ENCODE data around the gene A2M. TPM values are rescaled to one million over a fixed set of nuclear protein-coding genes. Genes with fewer than 3 reads are reported as not detected.
A peak's percentile ranks its signal among the peaks of the same experiment; 100 is the strongest.

A2M gene
- total RNA-seq, 4 donors from 2014 or later: 66.2 to 136 (median 96.5) TPM

DNA sequence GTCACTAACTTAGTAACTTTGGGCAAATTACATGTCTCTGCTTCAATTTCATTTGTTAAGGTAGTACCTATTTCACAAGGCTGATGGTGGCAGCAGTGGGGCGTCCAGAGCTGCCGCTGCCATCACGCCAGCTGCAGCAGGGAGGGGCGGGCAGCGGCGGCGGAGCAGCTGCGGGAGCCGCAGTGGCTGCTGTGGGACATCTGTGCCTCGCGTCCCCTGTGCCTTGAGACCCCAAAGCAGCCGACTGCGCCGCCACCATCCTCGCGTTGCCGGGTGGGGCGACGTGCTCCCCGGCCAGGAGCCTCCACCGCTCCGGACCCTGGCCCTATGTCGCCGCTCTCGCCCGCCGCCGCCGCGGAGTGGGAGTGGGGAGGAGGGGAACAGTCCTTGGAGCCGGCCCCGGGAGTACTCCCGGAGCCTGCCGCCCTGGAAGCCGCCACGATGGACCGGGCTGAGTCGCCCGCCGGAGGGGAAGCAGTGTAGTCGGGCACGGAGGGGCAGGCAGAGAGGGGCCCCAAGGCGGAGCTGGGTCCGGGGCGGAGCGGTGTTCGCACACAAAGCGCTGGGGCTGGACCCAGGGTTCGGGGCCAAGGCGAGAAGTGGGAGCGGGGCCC, 51.4 kb downstream of the A2M start:
- peak; percentile 67 for DNase-seq
- H3K27me3 ChIP-seq: no peaks in the 10 kb centered on the region
- peaks cover 5 to 14% (median 6%) of the 10 kb centered on the region in 4 donors for H3K4me1 ChIP-seq
- H3K27ac ChIP-seq: peak overlapping the region; percentile 91 to 94 (median 93)
- H3K9me3 ChIP-seq: no peaks in the 10 kb centered on the region
- H3K36me3 ChIP-seq: no peaks in the 10 kb centered on the region
- no peak for TF ChIP-seq EP300 (IDR thresholded peaks at IDR 0.05; ENCODE audit: low read depth)
- TF ChIP-seq POLR2A (IDR thresholded peaks at IDR 0.05): no peak
- TF ChIP-seq, protein P1, sequence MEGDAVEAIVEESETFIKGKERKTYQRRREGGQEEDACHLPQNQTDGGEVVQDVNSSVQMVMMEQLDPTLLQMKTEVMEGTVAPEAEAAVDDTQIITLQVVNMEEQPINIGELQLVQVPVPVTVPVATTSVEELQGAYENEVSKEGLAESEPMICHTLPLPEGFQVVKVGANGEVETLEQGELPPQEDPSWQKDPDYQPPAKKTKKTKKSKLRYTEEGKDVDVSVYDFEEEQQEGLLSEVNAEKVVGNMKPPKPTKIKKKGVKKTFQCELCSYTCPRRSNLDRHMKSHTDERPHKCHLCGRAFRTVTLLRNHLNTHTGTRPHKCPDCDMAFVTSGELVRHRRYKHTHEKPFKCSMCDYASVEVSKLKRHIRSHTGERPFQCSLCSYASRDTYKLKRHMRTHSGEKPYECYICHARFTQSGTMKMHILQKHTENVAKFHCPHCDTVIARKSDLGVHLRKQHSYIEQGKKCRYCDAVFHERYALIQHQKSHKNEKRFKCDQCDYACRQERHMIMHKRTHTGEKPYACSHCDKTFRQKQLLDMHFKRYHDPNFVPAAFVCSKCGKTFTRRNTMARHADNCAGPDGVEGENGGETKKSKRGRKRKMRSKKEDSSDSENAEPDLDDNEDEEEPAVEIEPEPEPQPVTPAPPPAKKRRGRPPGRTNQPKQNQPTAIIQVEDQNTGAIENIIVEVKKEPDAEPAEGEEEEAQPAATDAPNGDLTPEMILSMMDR (IDR thresholded peaks at IDR 0.05): peak; percentile 8 to 40 (median 22)
- peak in 2 of 3 donors; percentile 28 to 62 for TF ChIP-seq POLR2AphosphoS5 (IDR thresholded peaks at IDR 0.05)
- in situ Hi-C loops (cut with MboI; ENCODE audit: low pct_ligation_motif_present in 1 of 4, low pct_unique_long_range_greater_than_20kb in 1 of 4, low sequenced_read_pairs in 3 of 4): loop anchor here in 1 of 4 donors (25.0 kb wide), 1 partner anchor 377 kb away; the partner anchor contains the start of gene RIMKLB
- peak overlapping the region; percentile 71 to 85 (median 73) for H3K4me3 ChIP-seq
- 10% methylated on average over 33 of the region's 51 CpGs; no CpG with 5 or more reads in 1 of the 2 donors for whole genome bisulfite sequencing, 2 donors (ENCODE audit: low coverage in 1 of 2)
- intact Hi-C loops (cut with DNase I; ENCODE audit: low total_unique reads): no loop called here

DNA sequence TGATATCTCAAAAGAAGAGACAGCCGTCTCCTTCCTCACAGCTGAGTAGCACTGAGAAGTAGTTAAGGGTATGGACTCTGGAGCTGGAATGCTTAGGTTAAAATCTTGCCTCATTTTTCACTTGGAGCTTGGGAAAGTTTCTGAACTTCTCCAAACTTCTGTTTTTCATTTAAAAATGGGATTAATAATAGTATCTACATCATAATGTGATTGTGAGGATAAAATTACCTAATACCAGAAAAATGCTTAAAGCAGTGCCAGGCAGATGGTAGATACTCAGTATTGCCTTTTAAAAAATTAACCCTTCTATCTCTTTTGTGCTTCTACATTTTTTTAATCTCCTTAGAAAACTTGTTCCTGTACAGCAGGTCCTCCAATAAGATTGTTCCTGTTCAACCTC, 63.1 kb downstream of the A2M start:
- TF ChIP-seq EP300 (IDR thresholded peaks at IDR 0.05; ENCODE audit: low read depth): no peak
- no peak for TF ChIP-seq POLR2AphosphoS5 (IDR thresholded peaks at IDR 0.05)
- TF ChIP-seq, protein P1 (IDR thresholded peaks at IDR 0.05): no peak
- TF ChIP-seq POLR2A (IDR thresholded peaks at IDR 0.05): no peak
- in situ Hi-C loops (cut with MboI; ENCODE audit: low pct_ligation_motif_present in 1 of 4, low pct_unique_long_range_greater_than_20kb in 1 of 4, low sequenced_read_pairs in 3 of 4): loop anchor here in 1 of 4 donors (25.0 kb wide), 1 partner anchor 365 kb away; the partner anchor contains the start of gene RIMKLB

DNA sequence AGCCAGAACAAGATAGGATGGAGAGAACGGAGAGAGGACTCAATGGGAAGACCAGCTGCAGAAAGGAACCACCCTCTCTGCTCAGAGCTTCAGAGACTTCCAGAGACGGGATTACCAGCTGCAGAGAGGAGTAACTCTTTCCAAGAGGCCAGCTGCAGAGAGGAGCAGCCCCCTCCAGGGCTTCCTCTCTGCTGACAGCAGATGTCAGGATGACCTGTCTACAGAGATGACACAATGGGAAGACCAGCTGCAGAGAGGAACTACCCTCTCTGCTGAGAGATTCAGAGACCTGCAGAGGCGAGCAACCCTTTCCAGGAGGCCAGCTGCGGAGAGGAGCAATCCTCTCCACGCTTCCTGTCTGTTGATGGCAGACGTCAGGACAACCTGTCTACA, 64.6 kb downstream of the A2M start:
- Histone ChIP-seq H3K27me3 (no peaks in the 10 kb centered on the region), H3K27ac (no peak overlapping the region), H3K36me3 (no peaks in the 10 kb centered on the region), H3K4me3 (no peak overlapping the region), H3K9me3 (no peaks in the 10 kb centered on the region), H3K4me1 (no peaks in the 10 kb centered on the region)
- TF ChIP-seq POLR2AphosphoS5 (IDR thresholded peaks at IDR 0.05) (no peak), POLR2A (IDR thresholded peaks at IDR 0.05) (no peak), EP300 (IDR thresholded peaks at IDR 0.05; ENCODE audit: low read depth) (no peak)
- TF ChIP-seq, protein P1 (IDR thresholded peaks at IDR 0.05): no peak
- DNase-seq: no peak
- WGBS, 2 donors (ENCODE audit: low coverage in 1 of 2): 67% methylated on average over 6 of the region's 6 CpGs; no CpG with 5 or more reads in 1 of the 2 donors
- in situ Hi-C loops (cut with MboI; ENCODE audit: low pct_ligation_motif_present in 1 of 4, low pct_unique_long_range_greater_than_20kb in 1 of 4, low sequenced_read_pairs in 3 of 4): loop anchor here in 1 of 4 donors (25.0 kb wide), 1 partner anchor 364 kb away; the partner anchor contains the start of gene RIMKLB
- intact Hi-C loops (cut with DNase I; ENCODE audit: low total_unique reads): no loop called here

More for the DNA sequence above, 63.1 kb downstream of the A2M start:
- DNase-seq: no peak
- Histone ChIP-seq H3K27ac (no peak overlapping the region), H3K9me3 (no peaks in the 10 kb centered on the region), H3K4me3 (no peak overlapping the region), H3K36me3 (no peaks in the 10 kb centered on the region), H3K4me1 (no peaks in the 10 kb centered on the region), H3K27me3 (no peaks in the 10 kb centered on the region)
- WGBS, 2 donors (ENCODE audit: low coverage in 1 of 2): 60 to 83% methylated on average over 1 of the region's 1 CpG
- intact Hi-C loops (cut with DNase I; ENCODE audit: low total_unique reads): no loop called here

DNA sequence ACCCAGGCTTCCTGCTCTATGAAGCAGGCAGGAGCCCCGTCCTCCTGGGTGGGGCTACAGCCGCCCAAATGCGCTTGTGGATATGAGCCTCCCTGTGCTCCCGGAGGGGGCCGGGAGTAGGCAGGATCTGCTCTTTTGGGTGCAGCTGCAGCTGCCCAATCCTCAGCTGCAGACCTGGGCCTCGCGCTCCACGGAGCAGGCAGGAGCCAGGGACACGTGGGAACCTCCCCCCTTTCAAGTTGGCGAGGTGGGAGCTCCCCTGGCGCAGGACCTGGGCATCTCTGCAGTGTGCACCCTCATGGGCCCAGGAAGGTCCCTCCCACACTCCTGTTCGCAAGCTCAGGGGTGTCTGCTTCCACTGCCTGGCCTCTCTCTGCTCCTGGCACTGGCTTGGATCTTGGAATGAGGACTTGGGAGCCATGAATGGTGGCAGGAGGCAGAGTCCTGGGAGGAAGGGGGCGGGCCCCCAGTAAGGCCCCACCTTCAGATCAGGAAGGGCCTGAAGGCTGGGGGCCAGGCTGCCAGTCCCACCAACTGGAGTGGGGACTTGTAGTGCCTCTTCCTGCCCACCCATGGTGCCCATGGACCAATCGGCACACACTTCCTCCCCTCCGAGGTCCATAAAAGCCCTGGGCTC, 65.1 kb downstream of the A2M start:
- TF ChIP-seq POLR2AphosphoS5 (IDR thresholded peaks at IDR 0.05) (no peak), EP300 (IDR thresholded peaks at IDR 0.05; ENCODE audit: low read depth) (no peak), POLR2A (IDR thresholded peaks at IDR 0.05) (no peak)
- TF ChIP-seq, protein P1 (IDR thresholded peaks at IDR 0.05): no peak
- intact Hi-C loops (cut with DNase I; ENCODE audit: low total_unique reads) (no loop called here), in situ Hi-C loops (cut with MboI; ENCODE audit: low pct_ligation_motif_present in 1 of 4, low pct_unique_long_range_greater_than_20kb in 1 of 4, low sequenced_read_pairs in 3 of 4) (loop anchor here in 1 of 4 donors (25.0 kb wide), 1 partner anchor 363 kb away; the partner anchor contains the start of gene RIMKLB)
- WGBS, 2 donors (ENCODE audit: low coverage in 1 of 2): 79% methylated on average over 7 of the region's 15 CpGs; no CpG with 5 or more reads in 1 of the 2 donors
- Histone ChIP-seq H3K9me3 (no peaks in the 10 kb centered on the region), H3K4me1 (no peaks in the 10 kb centered on the region), H3K27me3 (no peaks in the 10 kb centered on the region), H3K36me3 (no peaks in the 10 kb centered on the region), H3K4me3 (no peak overlapping the region), H3K27ac (no peak overlapping the region)
- no peak for DNase-seq

Data from transverse colon (tissue), 4 donors.